Heart left ventricle (tissue), 13 donors: ENCODE data around the gene PLCL1.

Source experiments
- CTCF ChIP-seq, 12 donors: fragments of 200-600 bp; sonication (generic) in 4 of 12; IDR thresholded peaks; one replicate each; pipeline versions ENCODE4 v1.5.0 to v1.8.0; 2018 to 2022; ENCODE audit warnings: antibody characterized with exemption in 12 of 12, mild to moderate bottlenecking in 5 of 12
- POLR2A ChIP-seq, 2 donors: fragments of 450-650 bp; IDR thresholded peaks; one replicate each; pipeline ENCODE4 v1.6.1; 2017; ENCODE audit warnings: antibody characterized with exemption in 2 of 2, mild to moderate bottlenecking in 2 of 2, moderate library complexity in 2 of 2
- donor health status: ischemic (EF 13 %, LVEDD 7.1; RV severe dilation, severe dysfunction).
- donor health status: DM: no; HTN: yes; CAD: no.
- donor health status: DM: no; HTN: no; CAD: no.
- donor health status: ischemic (EF 25% LVEDD 6.9; RV normal size, moderate dysfunction).
- donor health status: ischemic (EF 25% LVEDD 5.7; RV mildly dilated, moderate dysfunction).
- donor health status: ischemic (EF 35%, LVEDD 5.7; RV mildly dilated, moderate dysfunction).
- donor health status: nonischemic (EF 11% LVEDD 7.7; RV severe dilation, severe dysfunction).
- donor health status: DM: yes; HTN: yes; CAD: no.
- donor health status: PGD.
- donor health status: ischemic (EF 29% LVEDD 5.4; RV normal size, mild dysfunction).
- donor health status: nonischemic (EF 23%, LVEDD 6.1; RV moderate dilation, normal function).

- TF ChIP-seq CTCF (IDR thresholded peaks at IDR 0.05): no peak
- TF ChIP-seq POLR2A (IDR thresholded peaks at IDR 0.05): no peak
Measured at GRCh38 chr2:198144660-198145059, 340.3 kb downstream of the PLCL1 start.
